HepG2 (cell line): ENCODE data around the gene SZRD1. TPM values are rescaled to one million over a fixed set of nuclear protein-coding genes. Genes with fewer than 3 reads are reported as not detected.

Source experiments
- CEBPB ChIP-seq: IDR thresholded peaks from 2 replicates; pipeline ENCODE4 v1.6.1; 2011; ENCODE audit warnings: low read depth, low read length, improper control_type of control experiment, borderline replicate concordance
- HNRNPL ChIP-seq: fragments of 200-400 bp; formaldehyde crosslinking; IDR thresholded peaks from 2 replicates; pipeline ENCODE4 v1.6.1; 2017; ENCODE audit warnings: mild to moderate bottlenecking, low read depth, low read length
- JUN ChIP-seq: sonication (generic); formaldehyde crosslinking; IDR thresholded peaks from 2 replicates; pipeline ENCODE4 v1.4.0; 2020; ENCODE audit warnings: mild to moderate bottlenecking, missing genetic modification reagents
- KLF6 ChIP-seq: IDR thresholded peaks from 2 replicates; pipeline ENCODE4 v1.8.0; 2016; ENCODE audit warnings: missing biosample characterization, missing genetic modification reagents
- MNT ChIP-seq: fragments of 450-650 bp; IDR thresholded peaks from 2 replicates; pipeline ENCODE4 v1.6.1; 2016
- NKX3-1 ChIP-seq: sonication (generic); formaldehyde crosslinking; IDR thresholded peaks from 2 replicates; pipeline ENCODE4 v1.5.0; 2020; ENCODE audit warnings: missing genetic modification reagents
- RNF219 ChIP-seq: sonication (generic); formaldehyde crosslinking; IDR thresholded peaks from 2 replicates; pipeline ENCODE4 v1.5.0; 2020; ENCODE audit warnings: mild to moderate bottlenecking, missing genetic modification reagents
- SIN3A ChIP-seq: IDR thresholded peaks from 2 replicates; pipeline ENCODE4 v1.6.1; 2011; ENCODE audit warnings: low read depth, mild to moderate bottlenecking, control low read depth, low read length, borderline replicate concordance
- SIX1 ChIP-seq: sonication (generic); formaldehyde crosslinking; IDR thresholded peaks from 2 replicates; pipeline ENCODE4 v1.4.0; 2020; ENCODE audit warnings: missing genetic modification reagents, borderline replicate concordance
- TBP ChIP-seq: sonication (generic); formaldehyde crosslinking; IDR thresholded peaks from 2 replicates; pipeline ENCODE4 v1.5.0; 2020; ENCODE audit warnings: missing genetic modification reagents
- ZBTB44 ChIP-seq: sonication (generic); formaldehyde crosslinking; IDR thresholded peaks from 2 replicates; pipeline ENCODE4 v1.4.0; 2020; ENCODE audit warnings: missing genetic modification reagents
- ZFP36L1 ChIP-seq: sonication (generic); formaldehyde crosslinking; IDR thresholded peaks from 2 replicates; pipeline ENCODE4 v1.8.0; 2022; ENCODE audit warnings: mild to moderate bottlenecking, missing genetic modification reagents, moderate library complexity
- ZNF546 ChIP-seq: sonication (generic); formaldehyde crosslinking; conservative IDR thresholded peaks from 2 replicates; pipeline ENCODE4 v1.8.1; 2023; ENCODE audit warnings: mild to moderate bottlenecking, missing genetic modification reagents
- ZNF747 ChIP-seq: sonication (generic); formaldehyde crosslinking; IDR thresholded peaks from 2 replicates; pipeline ENCODE4 v1.8.1; 2023; ENCODE audit warnings: missing genetic modification reagents, mild to moderate bottlenecking, borderline replicate concordance
- ZNF776 ChIP-seq: sonication (generic); formaldehyde crosslinking; IDR thresholded peaks from 2 replicates; pipeline ENCODE4 v1.4.0; 2020; ENCODE audit warnings: mild to moderate bottlenecking, missing genetic modification reagents
- ZNF780A ChIP-seq: sonication (generic); formaldehyde crosslinking; IDR thresholded peaks from 2 replicates; pipeline ENCODE4 v1.8.0; 2022; ENCODE audit warnings: mild to moderate bottlenecking, missing genetic modification reagents, moderate library complexity
- ZNF839 ChIP-seq: sonication (generic); formaldehyde crosslinking; IDR thresholded peaks from 2 replicates; pipeline ENCODE4 v1.4.0; 2020; ENCODE audit warnings: missing genetic modification reagents, mild to moderate bottlenecking, borderline replicate concordance
- polyA plus RNA-seq, 8 experiments: library from polyadenylated mRNA; depleted of rRNA in 3 of 8; stranded (reverse) in 7 of 8; unstranded in 1 of 8; fragments of >200 nt; fragmentation: Illumina TruSeq in 4 of 8; extraction: Trizol in 4 of 8; gene quantifications; 2 replicates each; pipeline versions ENCODE4 v1.2.1 to v1.2.3, GENCODE V29; 2011 to 2016; ENCODE audit warnings: low read depth in 4 of 8, missing spikeins in 1 of 8, mixed read lengths in 1 of 8; ENCODE audit not compliant: insufficient read depth in 1 of 8
- total RNA-seq, 5 experiments: library from RNA; depleted of rRNA; stranded (reverse); fragments of >200 nt; fragmentation: Illumina TruSeq; extraction: Trizol; gene quantifications; 2 replicates each; pipeline ENCODE4 v1.2.3, GENCODE V29; 2016; ENCODE audit warnings: low read depth in 1 of 5
- TF ChIP-seq, protein P1 (sequence below), 2 experiments: sonication (generic) in 1 of 2; formaldehyde crosslinking in 1 of 2; IDR thresholded peaks; 2 replicates each; pipeline versions ENCODE4 v1.4.0 to v1.6.1; 2018 to 2020; ENCODE audit warnings: missing genetic modification reagents in 2 of 2, borderline replicate concordance in 1 of 2, low read depth in 1 of 2, mild to moderate bottlenecking in 1 of 2, missing biosample characterization in 1 of 2
- TF ChIP-seq, protein P2 (sequence below): sonication (generic); formaldehyde crosslinking; IDR thresholded peaks from 2 replicates; pipeline ENCODE4 v1.4.0; 2020; ENCODE audit warnings: mild to moderate bottlenecking, low read depth, missing genetic modification reagents

Gene SZRD1
- total and polyA plus RNA-seq, 2 of the 13 experiments (the other 11 are each of a cell fraction or from before 2014, with no cell fraction given), result 28.5 to 41.4 TPM

DNA sequence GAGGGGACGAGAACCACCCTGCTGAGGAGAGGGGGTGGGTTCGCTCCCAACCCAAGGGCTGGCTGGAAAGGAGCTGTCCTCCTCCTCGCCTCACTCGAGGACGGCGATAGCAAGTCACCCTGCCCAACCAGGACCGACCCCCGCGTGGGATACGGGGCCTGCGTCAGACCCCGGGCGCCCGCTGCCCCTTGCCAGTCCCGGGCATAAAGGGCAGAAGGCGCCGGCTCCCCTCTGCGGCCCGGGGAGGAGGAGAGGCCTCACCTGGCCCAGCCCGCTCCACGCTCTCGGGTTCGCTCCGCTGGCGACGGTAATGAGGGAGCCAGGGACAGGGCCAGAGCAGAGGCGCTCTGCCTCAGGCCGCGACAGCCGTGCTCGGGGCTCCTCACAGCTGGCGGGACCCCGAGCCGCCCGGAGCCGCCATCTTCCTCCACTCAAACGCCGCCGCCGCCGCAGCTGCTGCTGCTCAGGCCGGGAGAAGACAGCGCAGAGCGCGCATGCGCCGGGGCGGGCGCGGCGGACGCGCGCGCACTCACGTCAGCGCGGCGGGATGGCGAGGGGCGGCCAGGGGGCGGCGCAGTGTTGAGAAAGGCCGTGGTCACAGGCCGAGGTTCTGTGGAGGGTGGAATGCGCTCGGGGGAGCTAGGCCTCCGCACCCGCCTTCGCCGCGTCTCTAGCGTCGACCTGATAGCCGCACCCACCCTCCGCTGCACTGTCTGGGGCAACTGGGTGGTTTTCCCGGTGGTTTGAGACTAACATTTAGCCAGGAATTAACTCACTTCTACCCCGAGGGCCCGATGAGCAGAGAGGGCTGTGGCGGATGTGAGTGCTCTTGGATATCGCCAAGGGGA is 14.8 kb upstream of the SZRD1 start, which contains the start of gene FBXO42 (continued):
- TF ChIP-seq, protein P1, sequence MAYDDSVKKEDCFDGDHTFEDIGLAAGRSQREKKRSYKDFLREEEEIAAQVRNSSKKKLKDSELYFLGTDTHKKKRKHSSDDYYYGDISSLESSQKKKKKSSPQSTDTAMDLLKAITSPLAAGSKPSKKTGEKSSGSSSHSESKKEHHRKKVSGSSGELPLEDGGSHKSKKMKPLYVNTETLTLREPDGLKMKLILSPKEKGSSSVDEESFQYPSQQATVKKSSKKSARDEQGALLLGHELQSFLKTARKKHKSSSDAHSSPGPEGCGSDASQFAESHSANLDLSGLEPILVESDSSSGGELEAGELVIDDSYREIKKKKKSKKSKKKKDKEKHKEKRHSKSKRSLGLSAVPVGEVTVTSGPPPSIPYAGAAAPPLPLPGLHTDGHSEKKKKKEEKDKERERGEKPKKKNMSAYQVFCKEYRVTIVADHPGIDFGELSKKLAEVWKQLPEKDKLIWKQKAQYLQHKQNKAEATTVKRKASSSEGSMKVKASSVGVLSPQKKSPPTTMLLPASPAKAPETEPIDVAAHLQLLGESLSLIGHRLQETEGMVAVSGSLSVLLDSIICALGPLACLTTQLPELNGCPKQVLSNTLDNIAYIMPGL (CRISPR knock-in tag; IDR thresholded peaks at IDR 0.05; ENCODE audit: borderline replicate concordance in 1 of 2, low read depth in 1 of 2), result peak; percentile 80 to 92; a peak in 2 of 4 replicates
- TF ChIP-seq ZNF747 (0 out of 2 replicates have a peak, but pooled peaks have one; percentile 26), JUN (CRISPR knock-in tag) (no peak), TBP (CRISPR knock-in tag) (no peak), ZNF776 (CRISPR knock-in tag) (peak; percentile 28; the same call in 1 of the 2 replicates), SIN3A (peak; percentile 62; the same call in 1 of the 2 replicates), KLF6 (CRISPR knock-in tag) (peak; percentile 81), HNRNPL (peak; percentile 84), NKX3-1 (CRISPR knock-in tag) (peak; percentile 79), ZNF780A (no peak), MNT (no peak), RNF219 (CRISPR knock-in tag) (no peak), CEBPB (peak; percentile 11; the same call in 1 of the 2 replicates), ZFP36L1 (CRISPR knock-in tag) (0 out of 2 replicates have a peak, but pooled peaks have one; percentile 9), ZNF839 (CRISPR knock-in tag) (no peak), ZNF546 (CRISPR knock-in tag) (peak; percentile 83; the same call in 1 of the 2 replicates), ZBTB44 (CRISPR knock-in tag) (no peak), SIX1 (CRISPR knock-in tag) (no peak)
- TF ChIP-seq, protein P2, sequence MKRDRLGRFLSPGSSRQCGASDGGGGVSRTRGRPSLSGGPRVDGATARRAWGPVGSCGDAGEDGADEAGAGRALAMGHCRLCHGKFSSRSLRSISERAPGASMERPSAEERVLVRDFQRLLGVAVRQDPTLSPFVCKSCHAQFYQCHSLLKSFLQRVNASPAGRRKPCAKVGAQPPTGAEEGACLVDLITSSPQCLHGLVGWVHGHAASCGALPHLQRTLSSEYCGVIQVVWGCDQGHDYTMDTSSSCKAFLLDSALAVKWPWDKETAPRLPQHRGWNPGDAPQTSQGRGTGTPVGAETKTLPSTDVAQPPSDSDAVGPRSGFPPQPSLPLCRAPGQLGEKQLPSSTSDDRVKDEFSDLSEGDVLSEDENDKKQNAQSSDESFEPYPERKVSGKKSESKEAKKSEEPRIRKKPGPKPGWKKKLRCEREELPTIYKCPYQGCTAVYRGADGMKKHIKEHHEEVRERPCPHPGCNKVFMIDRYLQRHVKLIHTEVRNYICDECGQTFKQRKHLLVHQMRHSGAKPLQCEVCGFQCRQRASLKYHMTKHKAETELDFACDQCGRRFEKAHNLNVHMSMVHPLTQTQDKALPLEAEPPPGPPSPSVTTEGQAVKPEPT (CRISPR knock-in tag), result no peak
